Astrocyte of the spinal cord (primary cell): ENCODE results near the gene MALT1.

Experiments
- DNase-seq: peaks from one replicate; pipeline ENCODE4 v3.0.0; 2011; ENCODE audit warnings: low read depth, low spot score
- H3K4me3 ChIP-seq: 2 replicates; pipeline ENCODE4 v1.5.1; 2011; ENCODE audit warnings: low read depth, mild to moderate bottlenecking, low read length, moderate library complexity
- CTCF ChIP-seq: IDR thresholded peaks from 2 replicates; pipeline ENCODE4 v1.5.1; 2012; ENCODE audit warnings: low read depth, mild to moderate bottlenecking, low read length, inconsistent platforms
- in situ Hi-C: cut with HindIII; loops from 2 replicates; pipeline ENCODE4 v1.10.0; 2017; ENCODE audit warnings: low sequenced_read_pairs

Gene MALT1

GRCh38 chr18:58653814-58654509, 17.3 kb upstream of the MALT1 start:
- no peak for TF ChIP-seq CTCF
- no peak overlapping the region for H3K4me3 ChIP-seq
- peak; percentile 46 for DNase-seq
- in situ Hi-C loops = no loop called here

- TF ChIP-seq CTCF = no peak
- DNase-seq = no peak
- in situ Hi-C loops = no loop called here
- H3K4me3 ChIP-seq = no peak overlapping the region
Observed at GRCh38 chr18:58654896-58655614, 16.2 kb upstream of the MALT1 start.

GRCh38 chr18:58657081-58657480, 14.2 kb upstream of the MALT1 start:
- H3K4me3 ChIP-seq = no peak overlapping the region
- DNase-seq = no peak
- in situ Hi-C loops = no loop called here
- TF ChIP-seq CTCF = no peak

GRCh38 chr18:58657494-58657893, 13.8 kb upstream of the MALT1 start:
- no peak for TF ChIP-seq CTCF
- DNase-seq = no peak
- no peak overlapping the region for H3K4me3 ChIP-seq
- in situ Hi-C loops = no loop called here

GRCh38 chr18:58659691-58660090, 11.6 kb upstream of the MALT1 start:
- no peak for DNase-seq
- no peak for TF ChIP-seq CTCF
- in situ Hi-C loops = no loop called here
- H3K4me3 ChIP-seq = no peak overlapping the region

GRCh38 chr18:58660915-58661314, 10.3 kb upstream of the MALT1 start:
- H3K4me3 ChIP-seq = no peak overlapping the region
- no peak for TF ChIP-seq CTCF
- no peak for DNase-seq
- in situ Hi-C loops = no loop called here
